Kidney epithelial cell (primary cell): ENCODE measurements around the gene ST13. TPM values are rescaled to one million over a fixed set of nuclear protein-coding genes. Genes with fewer than 3 reads are reported as not detected.
"Not testable (repeated sequence)": the region's sequence is repeated elsewhere in the genome, so short reads cannot be mapped to it uniquely, and the experiment has no call there.

Source experiments
- DNase-seq: peaks from one replicate; pipeline ENCODE4 v3.0.0-alpha.2; 2010; ENCODE audit warnings: low read depth
- H3K27me3 ChIP-seq: 2 replicates; pipeline ENCODE4 v1.6.0; 2011; ENCODE audit warnings: low read length; ENCODE audit not compliant: control insufficient read depth, insufficient read depth
- H3K36me3 ChIP-seq: 2 replicates; pipeline ENCODE4 v1.5.1; 2011; ENCODE audit warnings: low read length; ENCODE audit not compliant: control insufficient read depth, insufficient read depth
- H3K4me3 ChIP-seq: 2 replicates; pipeline ENCODE4 v1.5.1; 2011; ENCODE audit warnings: low read depth, mild to moderate bottlenecking, control low read depth, low read length
- total RNA-seq: library from RNA; depleted of rRNA; stranded (reverse); fragments of >200 nt; gene quantifications from 2 replicates; pipeline ENCODE4 v1.2.3, GENCODE V29; 2015
- TF ChIP-seq, protein P1 (sequence below): IDR thresholded peaks from 2 replicates; pipeline ENCODE4 v1.5.1; 2011; ENCODE audit warnings: mild to moderate bottlenecking, moderate library complexity, low read length, control low read depth, inconsistent platforms; ENCODE audit not compliant: insufficient read depth, poor library complexity, severe bottlenecking

ST13 gene
- total RNA-seq, 1 donor from 2014 or later: 160 TPM

DNA sequence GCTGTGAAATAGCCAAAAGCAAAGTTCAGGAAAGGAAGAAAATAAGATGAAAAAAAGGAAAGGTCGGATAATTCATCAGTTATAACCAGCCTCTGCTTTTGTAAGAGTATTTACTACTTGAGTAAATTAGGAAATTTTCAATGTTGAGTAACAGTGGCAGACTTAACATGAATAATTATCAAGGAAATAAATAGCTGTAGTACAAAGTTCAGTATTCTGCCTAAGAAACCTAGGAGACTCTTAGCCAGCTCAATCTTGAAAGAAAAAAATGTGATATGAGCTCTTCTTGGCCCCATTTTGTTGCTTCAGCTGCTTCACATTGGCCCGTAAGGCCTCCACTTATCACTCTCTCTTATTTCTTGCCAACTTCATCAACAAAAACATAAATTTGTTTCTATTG lies 22.5 kb upstream of the ST13 start:
- no peak for DNase-seq
- TF ChIP-seq, protein P1, sequence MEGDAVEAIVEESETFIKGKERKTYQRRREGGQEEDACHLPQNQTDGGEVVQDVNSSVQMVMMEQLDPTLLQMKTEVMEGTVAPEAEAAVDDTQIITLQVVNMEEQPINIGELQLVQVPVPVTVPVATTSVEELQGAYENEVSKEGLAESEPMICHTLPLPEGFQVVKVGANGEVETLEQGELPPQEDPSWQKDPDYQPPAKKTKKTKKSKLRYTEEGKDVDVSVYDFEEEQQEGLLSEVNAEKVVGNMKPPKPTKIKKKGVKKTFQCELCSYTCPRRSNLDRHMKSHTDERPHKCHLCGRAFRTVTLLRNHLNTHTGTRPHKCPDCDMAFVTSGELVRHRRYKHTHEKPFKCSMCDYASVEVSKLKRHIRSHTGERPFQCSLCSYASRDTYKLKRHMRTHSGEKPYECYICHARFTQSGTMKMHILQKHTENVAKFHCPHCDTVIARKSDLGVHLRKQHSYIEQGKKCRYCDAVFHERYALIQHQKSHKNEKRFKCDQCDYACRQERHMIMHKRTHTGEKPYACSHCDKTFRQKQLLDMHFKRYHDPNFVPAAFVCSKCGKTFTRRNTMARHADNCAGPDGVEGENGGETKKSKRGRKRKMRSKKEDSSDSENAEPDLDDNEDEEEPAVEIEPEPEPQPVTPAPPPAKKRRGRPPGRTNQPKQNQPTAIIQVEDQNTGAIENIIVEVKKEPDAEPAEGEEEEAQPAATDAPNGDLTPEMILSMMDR: no peak

DNA sequence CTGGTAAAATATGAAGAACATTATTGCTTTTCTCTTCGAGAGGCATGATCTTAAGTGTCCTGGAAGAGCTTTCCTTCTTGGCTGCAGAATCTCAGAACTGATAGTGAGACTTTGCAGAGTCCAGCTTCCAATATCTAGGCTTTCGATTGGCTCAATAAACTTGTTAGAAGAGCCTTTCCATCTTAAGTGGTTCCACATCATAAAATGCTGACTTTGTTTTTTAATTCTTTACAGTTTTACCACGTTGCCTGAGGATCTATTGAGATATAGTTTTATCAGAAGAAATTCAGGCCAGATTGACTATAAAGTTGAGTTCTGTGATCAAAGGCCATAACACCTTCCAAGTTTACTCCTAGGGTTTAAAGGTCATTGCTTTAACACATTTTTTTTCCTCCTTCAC lies 21.0 kb upstream of the ST13 start:
- Histone ChIP-seq H3K27me3 (no peaks in the 10 kb centered on the region), H3K4me3 (no peak overlapping the region), H3K36me3 (peaks cover 1% of the 10 kb centered on the region)
- TF ChIP-seq, protein P1: no peak
- DNase-seq: no peak

More for the DNA sequence above, 22.5 kb upstream of the ST13 start:
- H3K4me3 ChIP-seq: no peak overlapping the region
- peaks cover 1% of the 10 kb centered on the region for H3K36me3 ChIP-seq
- no peaks in the 10 kb centered on the region for H3K27me3 ChIP-seq

DNA sequence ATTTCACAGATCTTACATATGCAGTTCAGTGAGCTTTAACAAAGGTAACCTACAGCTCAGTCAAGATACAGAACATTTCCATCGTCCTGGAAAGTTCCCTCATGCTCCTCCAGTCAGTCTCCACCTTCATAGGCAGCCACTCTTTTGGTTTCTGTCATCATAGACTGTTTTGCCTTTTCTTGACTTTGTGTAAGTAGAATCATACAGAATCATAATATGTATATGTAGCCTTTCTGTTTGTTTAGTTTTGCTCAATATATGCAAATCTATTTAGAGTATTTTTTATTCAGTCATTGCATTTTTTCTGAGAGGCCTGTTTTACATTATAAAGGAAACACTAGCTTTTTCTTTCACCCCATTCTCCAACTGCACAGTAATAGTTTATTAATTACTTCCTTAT lies 20.5 kb upstream of the ST13 start:
- Histone ChIP-seq H3K4me3 (no peak overlapping the region), H3K36me3 (peaks cover 1% of the 10 kb centered on the region), H3K27me3 (no peaks in the 10 kb centered on the region)
- TF ChIP-seq, protein P1: no peak
- DNase-seq: no peak

DNA sequence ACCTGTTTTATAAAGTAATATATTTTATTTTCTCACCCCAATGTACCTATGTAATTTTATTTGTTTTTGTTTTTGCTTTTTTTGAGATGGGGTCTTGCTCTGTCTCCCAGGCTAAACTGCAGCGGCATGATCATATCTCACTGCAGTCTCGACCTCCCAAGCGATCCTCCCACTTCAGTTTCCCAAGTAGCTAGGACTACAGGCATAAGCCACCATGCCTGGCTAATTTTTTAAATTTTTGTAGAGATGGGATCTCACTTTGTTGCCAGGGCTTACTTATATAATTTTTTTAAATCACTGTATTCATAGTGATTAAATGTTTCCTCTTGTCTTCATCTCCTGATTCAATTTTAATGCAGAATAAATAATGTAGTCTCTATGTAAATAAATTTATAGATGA lies 18.7 kb upstream of the ST13 start:
- H3K27me3 ChIP-seq: no peaks in the 10 kb centered on the region

DNA sequence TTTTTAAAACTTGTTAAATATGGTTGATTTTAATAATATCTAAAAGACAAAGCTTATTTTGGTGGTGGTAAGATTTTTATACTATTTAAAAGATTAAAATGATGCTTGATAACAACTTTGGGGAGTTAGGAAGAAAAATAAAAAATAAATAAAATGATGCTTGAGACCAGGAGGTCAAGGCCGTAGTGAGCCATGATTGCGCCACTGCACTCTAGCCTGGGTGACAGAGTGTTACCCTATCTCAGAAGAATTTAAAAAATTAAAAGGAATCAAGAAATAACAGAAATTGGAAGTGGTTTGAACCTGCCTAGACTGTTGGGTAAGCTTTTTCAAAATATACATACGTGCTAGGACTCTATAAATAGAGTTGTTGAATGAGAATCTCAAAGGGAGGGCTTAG lies 17.6 kb upstream of the ST13 start:
- peaks cover 1% of the 10 kb centered on the region for H3K36me3 ChIP-seq
- no peak for DNase-seq
- TF ChIP-seq, protein P1: no peak

More for the DNA sequence above, 18.7 kb upstream of the ST13 start:
- TF ChIP-seq, protein P1: no peak
- Histone ChIP-seq H3K36me3 (peaks cover 1% of the 10 kb centered on the region), H3K4me3 (no peak overlapping the region)
- DNase-seq: no peak

DNA sequence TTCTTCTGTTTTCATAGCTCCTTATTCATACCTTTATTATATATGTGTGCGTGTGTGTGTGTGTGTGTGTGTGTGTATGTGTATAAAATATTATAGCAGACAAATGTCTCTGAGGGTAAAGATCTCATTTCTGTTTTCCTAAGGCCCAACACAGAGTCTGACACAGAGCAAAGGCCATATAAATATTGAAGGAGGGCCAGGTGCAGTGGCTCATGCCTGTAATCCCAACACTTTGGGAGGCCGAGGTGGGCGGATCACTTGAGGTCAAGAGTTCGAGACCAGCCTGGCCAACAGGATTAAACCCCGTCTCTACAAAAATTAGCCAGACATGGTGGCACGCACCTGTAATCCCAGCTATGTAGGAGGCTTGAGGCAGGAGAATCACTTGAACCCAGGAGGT lies 11.9 kb upstream of the ST13 start:
- H3K4me3 ChIP-seq, DNase-seq, H3K36me3 ChIP-seq, H3K27me3 ChIP-seq: not testable (repeated sequence)

More for the DNA sequence above, 17.6 kb upstream of the ST13 start:
- Histone ChIP-seq H3K27me3 (no peaks in the 10 kb centered on the region), H3K4me3 (no peak overlapping the region)
